Type B pancreatic cell (in vitro differentiated cells): Measurements from ENCODE around the gene SMARCD3. TPM values are rescaled to one million over a fixed set of nuclear protein-coding genes. Genes with fewer than 3 reads are reported as not detected.

Experiments used
- DNase-seq: peaks from one replicate; pipeline ENCODE4 v3.0.0; 2021; ENCODE audit warnings: mixed read lengths; ENCODE audit not compliant: unreplicated experiment; ENCODE audit errors: extremely low spot score
- H3K27ac Mint-ChIP-seq: 2 replicates; pipeline ENCODE4 v1.8.0; 2021; ENCODE audit warnings: mild to moderate bottlenecking, mixed read lengths
- H3K27me3 Mint-ChIP-seq: 2 replicates; pipeline ENCODE4 v1.8.0; 2021; ENCODE audit warnings: mixed read lengths
- H3K36me3 Mint-ChIP-seq: 2 replicates; pipeline ENCODE4 v1.8.0; 2021; ENCODE audit warnings: mixed read lengths
- H3K4me1 Mint-ChIP-seq: one replicate; pipeline ENCODE4 v1.8.0; 2021; ENCODE audit warnings: mixed read lengths; ENCODE audit not compliant: unreplicated experiment
- H3K4me3 Mint-ChIP-seq: 2 replicates; pipeline ENCODE4 v1.8.0; 2021; ENCODE audit warnings: mild to moderate bottlenecking, mixed read lengths
- H3K9me3 Mint-ChIP-seq: 2 replicates; pipeline ENCODE4 v1.8.0; 2021; ENCODE audit warnings: mixed read lengths
- CTCF ChIP-seq: fragments of 200-600 bp; sonication (generic); conservative IDR thresholded peaks from 2 replicates; pipeline ENCODE4 v1.5.0; 2021; ENCODE audit warnings: antibody characterized with exemption, mild to moderate bottlenecking
- total RNA-seq: library from RNA; stranded (reverse); gene quantifications from 2 replicates; pipeline ENCODE4 v1.2.1, GENCODE V29; 2021; ENCODE audit warnings: low replicate concordance

Gene SMARCD3
- total RNA-seq, 1 donor from 2014 or later: 58.4 TPM

- Mint-ChIP-seq H3K9me3 (no peaks in the 10 kb centered on the region), H3K4me1 (no peaks in the 10 kb centered on the region), H3K27ac (no peak overlapping the region), H3K36me3 (peaks cover 9% of the 10 kb centered on the region), H3K27me3 (peaks cover 31% of the 10 kb centered on the region), H3K4me3 (no peak overlapping the region)
- no peak for DNase-seq
- no peak for TF ChIP-seq CTCF
Observed at GRCh38 chr7:151209588-151209987, 38.9 kb downstream of the SMARCD3 start.

DNA sequence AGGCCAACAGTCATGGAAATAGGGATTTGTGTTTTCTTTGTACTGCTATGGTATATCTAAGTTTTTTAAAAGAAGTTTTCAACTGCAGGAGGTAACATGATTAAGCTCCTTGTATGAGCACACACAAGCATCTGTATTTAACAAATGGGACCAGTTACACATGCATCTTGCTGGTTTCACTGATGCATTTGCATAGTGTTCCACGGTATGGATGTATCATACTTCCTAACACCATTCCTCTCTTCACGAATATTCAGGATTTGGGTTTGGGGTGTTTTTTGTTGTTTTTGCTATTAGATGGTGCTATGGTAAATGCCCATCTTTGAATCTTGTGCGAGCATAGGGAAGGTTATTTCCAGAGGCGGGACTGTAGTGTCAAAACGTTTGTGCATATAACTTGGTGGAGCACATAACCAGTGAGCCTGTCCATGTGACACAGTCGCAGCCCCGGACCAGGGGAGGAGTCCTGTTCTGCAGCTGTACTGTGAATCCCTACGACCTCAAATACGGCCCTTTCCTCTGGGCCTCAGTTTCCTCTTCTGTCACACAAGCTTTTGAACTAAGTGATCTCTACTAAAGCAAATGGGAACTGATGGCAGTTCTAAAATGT is 40.1 kb downstream of the SMARCD3 start:
- TF ChIP-seq CTCF: no peak
- no peaks in the 10 kb centered on the region for H3K4me1 Mint-ChIP-seq
- no peak for DNase-seq
- peaks cover 36% of the 10 kb centered on the region for H3K27me3 Mint-ChIP-seq
- no peaks in the 10 kb centered on the region for H3K9me3 Mint-ChIP-seq
- H3K36me3 Mint-ChIP-seq: peaks cover 3% of the 10 kb centered on the region
- H3K4me3 Mint-ChIP-seq: no peak overlapping the region
- H3K27ac Mint-ChIP-seq: no peak overlapping the region

DNA sequence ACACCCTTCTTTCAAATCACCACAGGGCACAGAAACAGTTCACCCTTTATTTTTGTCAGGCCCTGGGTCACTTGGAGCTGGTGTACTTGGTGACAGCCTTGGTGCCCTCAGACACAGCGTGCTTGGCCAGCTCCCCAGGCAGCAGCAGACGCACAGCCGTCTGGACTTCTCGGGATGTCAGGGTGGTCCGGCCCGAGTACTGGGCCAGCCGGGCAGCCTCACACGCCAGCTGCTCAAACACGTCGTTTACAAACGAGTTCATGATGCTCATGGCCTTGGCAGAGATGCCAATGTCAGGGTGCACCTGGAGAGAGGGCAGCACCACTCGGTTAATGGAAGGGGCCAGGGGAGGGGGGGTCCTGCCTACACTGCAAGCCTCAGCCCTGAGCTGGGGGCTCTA is 40.7 kb downstream of the SMARCD3 start:
- no peaks in the 10 kb centered on the region for H3K36me3 Mint-ChIP-seq
- no peak for TF ChIP-seq CTCF
- no peaks in the 10 kb centered on the region for H3K9me3 Mint-ChIP-seq
- H3K27me3 Mint-ChIP-seq: peaks cover 41% of the 10 kb centered on the region
- H3K27ac Mint-ChIP-seq: no peak overlapping the region
- no peaks in the 10 kb centered on the region for H3K4me1 Mint-ChIP-seq
- no peak overlapping the region for H3K4me3 Mint-ChIP-seq
- no peak for DNase-seq

- Mint-ChIP-seq H3K27me3 (peaks cover 43% of the 10 kb centered on the region), H3K4me3 (no peak overlapping the region), H3K9me3 (no peaks in the 10 kb centered on the region), H3K4me1 (no peaks in the 10 kb centered on the region), H3K36me3 (no peaks in the 10 kb centered on the region), H3K27ac (no peak overlapping the region)
- no peak for DNase-seq
- TF ChIP-seq CTCF: no peak
Observed at GRCh38 chr7:151207315-151207714, 41.2 kb downstream of the SMARCD3 start.

DNA sequence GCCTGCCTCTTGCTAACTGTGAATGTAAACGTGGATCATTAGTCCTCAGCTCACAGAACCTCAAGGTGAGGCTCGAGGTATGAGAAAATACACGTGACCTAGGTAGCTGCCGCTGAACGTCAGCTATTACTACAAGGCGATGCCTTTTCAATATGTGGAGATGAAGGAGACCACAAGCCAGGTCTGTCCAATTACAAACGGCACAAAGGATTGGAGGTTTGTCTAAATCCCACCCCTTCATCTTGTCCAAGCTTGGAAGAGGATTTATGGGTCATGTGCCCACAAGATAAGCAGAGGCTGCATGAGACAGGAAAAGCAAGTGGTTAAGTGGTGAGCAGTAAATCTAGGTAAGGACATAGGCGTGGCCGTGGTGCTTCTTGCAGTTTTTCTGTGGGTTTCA is 41.6 kb downstream of the SMARCD3 start:
- Mint-ChIP-seq H3K27ac (no peak overlapping the region), H3K9me3 (no peaks in the 10 kb centered on the region), H3K36me3 (no peaks in the 10 kb centered on the region), H3K27me3 (peaks cover 47% of the 10 kb centered on the region), H3K4me1 (no peaks in the 10 kb centered on the region), H3K4me3 (no peak overlapping the region)
- no peak for TF ChIP-seq CTCF
- DNase-seq: no peak

- no peak for DNase-seq
- Mint-ChIP-seq H3K27me3 (peaks cover 53% of the 10 kb centered on the region), H3K36me3 (no peaks in the 10 kb centered on the region), H3K27ac (no peak overlapping the region), H3K9me3 (no peaks in the 10 kb centered on the region), H3K4me3 (no peak overlapping the region), H3K4me1 (no peaks in the 10 kb centered on the region)
- no peak for TF ChIP-seq CTCF
Observed at GRCh38 chr7:151205730-151206129, 42.8 kb downstream of the SMARCD3 start.
